ENCODE data around the gene TMEM139. TPM values are rescaled to one million over a fixed set of nuclear protein-coding genes. Genes with fewer than 3 reads are reported as not detected.

TMEM139 gene
- polyA plus RNA-seq, 1 donor from 2014 or later = not detected

DNA sequence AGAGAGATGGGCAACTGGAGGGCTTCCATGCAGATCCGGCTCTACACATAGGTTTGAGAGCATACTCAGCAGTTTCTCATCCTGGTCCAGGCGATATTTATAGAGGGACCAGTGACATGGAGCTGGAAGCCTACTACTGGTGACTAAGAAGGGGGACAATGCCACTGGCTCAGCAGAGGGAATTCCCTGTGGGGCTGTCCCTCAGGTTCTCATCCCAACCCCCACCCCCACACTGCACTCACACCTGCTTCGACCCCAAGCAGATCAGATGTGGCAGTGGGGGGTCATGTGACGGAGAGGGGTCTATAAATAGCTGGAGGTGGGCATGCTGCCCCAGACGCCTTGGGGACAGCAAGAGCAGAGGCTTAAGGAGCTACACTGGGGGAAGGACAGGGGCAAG lies 31.0 kb downstream of the TMEM139 start, which contains the start of gene CLCN1:
Gene CLCN1, plus strand, starts transcription at position 336 of the 400 bp plus-strand sequence. CDS start 102 bp downstream, outside the sequence.
- Mint-ChIP-seq H3K4me1 (peaks cover 0 to 5% (median 2%) of the 10 kb centered on the region in 3 donors), H3K4me3 (no peak within 1 kb of the TSS), H3K36me3 (peaks cover 2% of the 10 kb centered on the region), H3K9me3 (no peaks in the 10 kb centered on the region), H3K27ac (no peak within 1 kb of the TSS), H3K27me3 (no peaks in the 10 kb centered on the region)

DNA sequence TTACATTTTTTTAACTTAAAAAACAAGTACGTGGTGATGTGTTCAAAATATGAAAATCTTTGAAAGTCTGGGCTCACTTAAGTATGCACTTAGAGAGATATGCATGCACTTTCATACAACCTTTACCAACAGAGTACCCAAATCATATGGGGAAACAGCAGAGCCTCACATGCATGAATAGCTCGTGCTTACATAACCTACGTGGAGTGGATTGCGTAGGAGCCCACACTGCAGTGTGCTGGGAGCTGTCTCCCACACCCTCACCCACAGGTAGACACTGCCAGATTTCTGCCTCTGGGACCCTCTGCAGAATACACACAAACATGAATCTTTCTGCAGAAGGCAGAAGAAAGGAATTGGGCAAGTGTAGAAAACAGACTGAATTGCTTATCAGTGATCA lies 31.7 kb downstream of the TMEM139 start:
- Mint-ChIP-seq H3K36me3 (no peaks in the 10 kb centered on the region), H3K4me1 (peaks cover 0 to 2% (median 0%) of the 10 kb centered on the region in 3 donors), H3K27ac (no peak overlapping the region), H3K4me3 (no peak overlapping the region), H3K9me3 (no peaks in the 10 kb centered on the region), H3K27me3 (no peaks in the 10 kb centered on the region)

- H3K4me3 Mint-ChIP-seq = no peak overlapping the region
- no peaks in the 10 kb centered on the region for H3K9me3 Mint-ChIP-seq
- no peaks in the 10 kb centered on the region for H3K36me3 Mint-ChIP-seq
- peak overlapping the region in 1 of 3 donors; percentile 37 for H3K27ac Mint-ChIP-seq
- H3K27me3 Mint-ChIP-seq = no peaks in the 10 kb centered on the region
- H3K4me1 Mint-ChIP-seq = peaks cover 0 to 3% (median 2%) of the 10 kb centered on the region in 3 donors
Observed at GRCh38 chr7:143318661-143319060, 33.9 kb downstream of the TMEM139 start.

GRCh38 chr7:143320620-143321019 lies 35.9 kb downstream of the TMEM139 start:
- Mint-ChIP-seq H3K4me3 (no peak overlapping the region), H3K27ac (no peak overlapping the region), H3K36me3 (no peaks in the 10 kb centered on the region), H3K9me3 (no peaks in the 10 kb centered on the region), H3K27me3 (no peaks in the 10 kb centered on the region), H3K4me1 (peaks cover 14 to 22% (median 22%) of the 10 kb centered on the region in 3 donors)

DNA sequence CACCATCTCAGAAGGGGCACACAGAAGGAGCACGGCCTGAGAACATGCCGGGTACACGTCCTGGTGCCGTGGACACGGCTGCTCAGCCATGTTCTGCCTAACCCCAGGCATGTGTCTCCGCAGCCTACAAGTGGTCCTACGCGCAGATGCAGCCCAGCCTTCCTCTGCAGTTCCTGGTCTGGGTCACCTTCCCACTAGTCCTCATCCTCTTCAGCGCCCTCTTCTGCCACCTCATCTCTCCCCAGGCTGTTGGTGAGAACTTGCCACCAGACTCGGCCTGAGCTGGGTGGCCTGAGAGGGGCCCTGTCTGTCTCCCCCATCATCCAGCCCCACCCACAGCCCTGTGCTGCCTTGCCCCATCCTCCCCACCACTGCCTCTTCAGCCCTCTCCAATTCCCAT lies 36.5 kb downstream of the TMEM139 start:
- H3K27me3 Mint-ChIP-seq = no peaks in the 10 kb centered on the region

DNA sequence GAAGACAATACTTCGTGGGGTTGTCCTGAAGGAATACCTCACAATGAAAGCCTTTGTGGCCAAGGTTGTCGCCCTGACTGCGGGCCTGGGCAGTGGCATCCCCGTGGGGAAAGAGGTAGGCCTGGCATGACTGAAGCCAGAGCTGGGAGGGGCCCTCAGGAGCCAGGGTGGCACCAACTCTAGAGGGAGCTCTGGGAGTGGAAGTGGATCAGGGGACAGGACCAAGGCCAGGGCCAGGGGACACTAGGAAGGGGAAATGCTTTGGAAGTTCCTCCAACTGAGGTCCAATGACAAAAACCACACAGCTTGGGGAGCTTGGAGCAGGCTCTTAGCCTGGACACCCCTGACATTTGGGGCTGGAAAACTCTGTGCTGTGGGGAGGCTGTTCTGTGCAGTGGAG lies 37.0 kb downstream of the TMEM139 start:
- no peak overlapping the region for H3K27ac Mint-ChIP-seq
- H3K27me3 Mint-ChIP-seq = no peaks in the 10 kb centered on the region
- no peaks in the 10 kb centered on the region for H3K36me3 Mint-ChIP-seq
- H3K4me1 Mint-ChIP-seq = peaks cover 21 to 30% (median 25%) of the 10 kb centered on the region in 3 donors
- no peak overlapping the region for H3K4me3 Mint-ChIP-seq
- H3K9me3 Mint-ChIP-seq = no peaks in the 10 kb centered on the region

More for the DNA sequence above, 36.5 kb downstream of the TMEM139 start:
- H3K9me3 Mint-ChIP-seq = no peaks in the 10 kb centered on the region
- H3K27ac Mint-ChIP-seq = no peak overlapping the region
- H3K4me3 Mint-ChIP-seq = peak overlapping the region in 1 of 4 donors; percentile 68
- no peaks in the 10 kb centered on the region for H3K36me3 Mint-ChIP-seq
- H3K4me1 Mint-ChIP-seq = peaks cover 17 to 27% (median 24%) of the 10 kb centered on the region in 3 donors

DNA sequence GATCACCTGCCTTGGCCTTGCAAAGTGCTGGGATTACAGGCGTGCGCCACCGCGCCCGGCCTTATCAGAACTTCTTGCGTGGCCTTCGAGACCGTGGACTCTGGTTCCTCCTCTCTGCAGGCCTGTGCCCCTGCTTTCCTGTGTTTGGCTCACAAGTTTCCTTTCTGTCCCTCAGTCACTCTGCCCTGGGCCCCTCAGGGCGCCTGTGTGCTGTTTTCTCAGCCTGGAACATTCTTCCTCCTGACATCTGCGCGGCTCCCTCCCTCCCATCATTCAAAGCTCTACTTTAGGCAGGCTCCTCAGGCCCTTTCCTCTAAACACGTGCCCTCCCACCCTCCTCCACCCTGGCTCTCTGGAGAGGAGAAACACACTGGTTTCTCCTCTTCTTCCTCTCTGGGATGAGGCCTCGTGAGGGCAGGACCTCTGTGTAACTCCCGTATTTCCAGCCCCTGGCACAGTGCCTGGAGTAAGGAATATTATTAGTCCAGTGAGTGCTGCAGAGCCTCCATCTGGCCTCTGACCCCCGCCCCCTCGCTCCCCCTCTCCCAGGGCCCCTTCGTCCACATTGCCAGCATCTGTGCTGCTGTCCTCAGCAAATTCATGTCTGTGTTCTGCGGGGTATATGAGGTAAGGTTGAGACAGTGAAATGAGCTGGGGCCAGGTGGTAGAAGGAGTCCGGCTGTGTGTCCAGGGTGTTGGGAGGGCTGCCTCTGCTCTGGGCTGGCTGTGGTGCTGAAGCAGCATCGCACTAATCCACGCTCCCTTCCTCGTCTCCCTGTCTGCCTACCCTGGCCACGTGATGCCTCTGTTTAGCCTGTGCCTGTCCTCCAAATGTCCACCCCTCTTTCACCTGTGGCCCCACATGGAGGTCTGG lies 38.2 kb downstream of the TMEM139 start:
- Mint-ChIP-seq H3K4me1 (peaks cover 25 to 38% (median 28%) of the 10 kb centered on the region in 3 donors), H3K4me3 (no peak overlapping the region), H3K27me3 (no peaks in the 10 kb centered on the region), H3K9me3 (no peaks in the 10 kb centered on the region), H3K27ac (peak overlapping the region in 1 of 3 donors; percentile 82), H3K36me3 (no peaks in the 10 kb centered on the region)

DNA sequence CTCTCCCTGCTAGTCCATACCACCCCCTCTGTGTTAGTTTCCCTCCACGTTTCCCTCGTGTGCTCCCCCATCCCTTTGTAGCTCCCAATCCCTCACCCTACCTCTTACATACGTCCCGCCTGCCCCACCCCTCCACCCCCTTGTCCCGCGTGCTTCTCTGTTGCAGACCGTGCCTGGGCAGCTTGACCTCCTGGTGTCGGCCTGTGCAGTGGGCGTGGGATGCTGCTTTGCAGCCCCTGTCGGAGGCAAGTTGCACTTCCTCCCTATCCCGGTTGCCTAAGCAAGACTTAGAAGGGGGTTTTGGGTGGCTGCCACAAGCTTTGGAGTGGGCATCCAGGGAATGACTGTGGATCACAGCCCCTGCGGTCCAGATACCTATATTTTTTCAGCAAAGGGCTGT lies 38.9 kb downstream of the TMEM139 start:
- Mint-ChIP-seq H3K27ac (no peak overlapping the region), H3K36me3 (no peaks in the 10 kb centered on the region), H3K9me3 (no peaks in the 10 kb centered on the region), H3K4me1 (peaks cover 27 to 45% (median 33%) of the 10 kb centered on the region in 3 donors), H3K4me3 (peak overlapping the region in 1 of 4 donors; percentile 33), H3K27me3 (no peaks in the 10 kb centered on the region)

DNA sequence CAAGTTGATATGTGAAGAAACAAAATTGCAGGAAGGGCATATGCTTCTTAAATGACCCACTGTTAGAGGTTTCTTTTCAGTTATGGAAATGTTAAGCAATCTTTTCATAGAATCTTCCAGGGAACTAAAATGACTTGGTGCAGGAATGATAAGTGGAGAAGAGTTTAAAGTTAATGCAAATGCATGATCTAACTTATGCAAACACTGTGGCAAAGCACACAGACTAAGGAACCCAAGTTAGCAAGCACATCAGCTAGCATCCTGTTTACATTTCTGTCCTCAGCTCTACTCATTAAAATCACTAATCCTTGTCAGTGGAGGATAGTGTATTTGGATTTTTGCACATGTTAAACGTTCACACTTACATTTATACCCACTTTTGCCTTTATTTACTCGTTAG lies 40.5 kb downstream of the TMEM139 start:
- peak overlapping the region; percentile 71 to 98 (median 88) for H3K27ac Mint-ChIP-seq
- H3K4me3 Mint-ChIP-seq = peak overlapping the region; percentile 49 to 82 (median 74)
- no peaks in the 10 kb centered on the region for H3K9me3 Mint-ChIP-seq
- H3K36me3 Mint-ChIP-seq = no peaks in the 10 kb centered on the region
- no peaks in the 10 kb centered on the region for H3K27me3 Mint-ChIP-seq
- peaks cover 27 to 48% (median 36%) of the 10 kb centered on the region in 3 donors for H3K4me1 Mint-ChIP-seq

GRCh38 chr7:143327903-143328302 lies 43.1 kb downstream of the TMEM139 start:
- Mint-ChIP-seq H3K36me3 (no peaks in the 10 kb centered on the region), H3K4me1 (peaks cover 27 to 46% (median 34%) of the 10 kb centered on the region in 3 donors), H3K9me3 (no peaks in the 10 kb centered on the region), H3K27ac (peak overlapping the region; percentile 3 to 83 (median 65)), H3K27me3 (peaks cover 3% of the 10 kb centered on the region), H3K4me3 (peak overlapping the region; percentile 1 to 88 (median 75))

- Mint-ChIP-seq H3K9me3 (no peaks in the 10 kb centered on the region), H3K27me3 (peaks cover 3% of the 10 kb centered on the region), H3K36me3 (no peaks in the 10 kb centered on the region), H3K4me1 (peaks cover 23 to 36% (median 25%) of the 10 kb centered on the region in 3 donors), H3K27ac (no peak overlapping the region), H3K4me3 (peak overlapping the region in 1 of 4 donors; percentile 74)
Observed at GRCh38 chr7:143329471-143330170, 44.9 kb downstream of the TMEM139 start.

DNA sequence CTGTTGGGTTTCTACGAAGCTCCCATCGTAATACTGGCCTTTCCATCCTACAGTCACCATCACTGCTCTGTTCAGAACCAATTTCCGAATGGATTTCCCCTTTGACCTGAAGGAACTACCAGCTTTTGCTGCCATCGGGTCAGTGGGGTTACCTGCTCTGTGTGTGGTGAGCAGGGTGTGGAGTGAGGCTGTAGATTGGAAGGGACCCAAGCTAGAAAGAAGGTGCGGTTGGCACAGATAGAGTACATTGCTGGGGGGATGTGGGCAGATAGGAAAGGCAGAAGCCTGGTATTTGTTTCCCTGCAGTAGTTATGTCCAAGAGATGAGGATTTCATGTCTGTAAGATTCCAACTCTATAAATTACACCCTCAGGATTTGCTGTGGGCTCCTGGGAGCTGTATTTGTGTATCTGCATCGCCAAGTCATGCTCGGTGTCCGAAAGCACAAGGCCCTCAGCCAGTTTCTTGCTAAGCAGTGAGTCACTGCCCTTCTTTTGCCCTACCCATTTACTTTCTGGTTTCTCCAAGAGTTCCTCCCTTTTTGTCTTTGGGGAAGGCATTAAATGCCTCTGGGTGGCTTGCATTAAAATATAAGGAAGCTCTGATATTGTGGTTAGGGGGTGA lies 46.5 kb downstream of the TMEM139 start:
- peaks cover 13 to 22% (median 13%) of the 10 kb centered on the region in 3 donors for H3K4me1 Mint-ChIP-seq
- peaks cover 3% of the 10 kb centered on the region for H3K27me3 Mint-ChIP-seq
- H3K9me3 Mint-ChIP-seq = no peaks in the 10 kb centered on the region
- peak overlapping the region in 1 of 3 donors; percentile 11 for H3K27ac Mint-ChIP-seq
- no peak overlapping the region for H3K4me3 Mint-ChIP-seq
- no peaks in the 10 kb centered on the region for H3K36me3 Mint-ChIP-seq

DNA sequence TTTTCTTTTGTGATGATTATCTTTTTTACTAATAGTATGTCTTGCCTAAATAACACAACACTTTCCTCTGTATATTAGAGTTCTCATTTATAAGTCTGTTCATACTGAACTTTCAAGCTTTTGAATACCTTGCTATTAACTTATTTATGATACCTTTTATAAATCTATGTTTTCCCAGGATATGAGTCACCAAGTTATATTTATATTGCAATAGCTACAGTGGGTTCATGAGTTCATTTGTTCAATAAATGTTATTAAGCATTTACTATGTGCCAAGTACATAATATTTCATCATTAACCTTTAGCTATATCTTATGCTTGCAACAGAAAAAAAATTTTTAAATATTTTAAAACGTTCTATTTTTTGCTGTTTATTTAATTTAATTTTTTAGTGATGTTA lies 49.5 kb downstream of the TMEM139 start:
- Mint-ChIP-seq H3K9me3 (no peaks in the 10 kb centered on the region), H3K27ac (no peak overlapping the region), H3K36me3 (no peaks in the 10 kb centered on the region), H3K4me3 (no peak overlapping the region), H3K27me3 (peaks cover 7% of the 10 kb centered on the region), H3K4me1 (peaks cover 3 to 8% (median 5%) of the 10 kb centered on the region in 3 donors)

- peaks cover 3 to 6% (median 4%) of the 10 kb centered on the region in 3 donors for H3K4me1 Mint-ChIP-seq
- H3K4me3 Mint-ChIP-seq = no peak overlapping the region
- H3K27ac Mint-ChIP-seq = peak overlapping the region in 1 of 3 donors; percentile 39
- peaks cover 13% of the 10 kb centered on the region for H3K27me3 Mint-ChIP-seq
- H3K36me3 Mint-ChIP-seq = no peaks in the 10 kb centered on the region
- no peaks in the 10 kb centered on the region for H3K9me3 Mint-ChIP-seq
Observed at GRCh38 chr7:143337216-143337615, 52.5 kb downstream of the TMEM139 start.
